GM10248 (cell line): ENCODE data around the gene SV2C.
"Not testable (repeated sequence)": the region's sequence is repeated elsewhere in the genome, so short reads cannot be mapped to it uniquely, and the experiment has no call there.

ENCODE experiments used
- CTCF ChIA-PET: fragments of 300-600 bp; sonication (Branson Sonifier 250); formaldehyde crosslinking; extraction: SDS; loops from one replicate; lab custom pipeline; 2021; ENCODE audit warnings: antibody characterized with exemption; lab: Yijun Ruan, JAX
- POLR2A ChIA-PET: fragments of 350-650 bp; sonication (Branson Sonifier 250); formaldehyde crosslinking; extraction: SDS; loops from one replicate; lab custom pipeline; 2020; ENCODE audit warnings: antibody characterized with exemption; lab: Yijun Ruan, JAX
- DNase-seq: peaks from one replicate; pipeline ENCODE4 v3.0.0; 2012; ENCODE audit errors: extremely low spot score
- CTCF ChIP-seq: IDR thresholded peaks from 2 replicates; pipeline ENCODE4 v1.5.1; 2012; ENCODE audit warnings: mild to moderate bottlenecking, low read depth; ENCODE audit errors: extremely low read depth, missing control alignments, control extremely low read depth

The SV2C gene

DNA sequence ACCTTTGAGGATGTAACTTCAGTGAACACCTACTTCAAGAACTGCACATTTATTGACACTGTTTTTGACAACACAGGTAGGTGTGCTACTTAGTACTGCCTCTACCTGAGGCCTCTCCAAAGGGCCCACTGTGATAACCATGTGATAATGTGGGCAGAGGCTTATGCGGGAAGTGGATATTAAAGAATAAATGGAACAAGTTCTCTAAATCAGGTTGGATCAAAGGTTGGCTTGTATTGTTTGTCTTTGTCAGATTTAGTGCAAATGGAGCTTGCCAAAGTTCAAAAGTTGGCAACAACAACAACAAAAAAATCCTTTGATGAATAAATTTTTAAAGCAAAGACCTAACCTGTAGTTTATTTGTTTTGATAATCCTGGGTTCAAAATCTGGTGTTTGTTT is 215.7 kb downstream of the SV2C start:
- no peak for TF ChIP-seq CTCF
- POLR2A ChIA-PET, result no interaction called here
- DNase-seq, result no peak
- CTCF ChIA-PET, result interaction anchor here (1.0 to 2.1 kb wide), 2 partner anchors 10 to 12 kb away, joined by 3 to 10 read pairs; no protein-coding TSS in a partner anchor

DNA sequence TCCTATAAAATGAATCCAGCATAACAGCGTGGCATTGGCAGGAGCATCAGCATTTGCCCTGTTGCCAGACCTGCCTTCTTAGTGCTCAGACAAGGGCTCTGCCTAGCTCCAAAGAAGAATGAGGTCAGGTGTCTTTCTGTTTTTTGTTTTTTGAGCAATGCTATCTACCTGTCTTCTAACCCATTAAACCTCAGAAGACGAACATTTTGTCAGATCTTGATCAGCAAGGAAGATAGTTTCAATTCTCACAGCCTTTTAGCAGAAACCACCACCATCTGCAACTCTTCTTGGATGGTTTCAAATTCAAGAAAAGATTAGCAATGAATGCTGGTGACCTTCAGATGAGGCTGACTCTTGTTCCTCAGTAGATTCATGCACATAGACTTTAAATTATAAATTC is 216.4 kb downstream of the SV2C start:
- no peak for TF ChIP-seq CTCF
- ChIA-PET CTCF (interaction anchor here (2.1 kb wide), 1 partner anchor 9 kb away, joined by 10 read pairs; no protein-coding TSS in a partner anchor), POLR2A (no interaction called here)
- DNase-seq, result no peak

GRCh38 chr5:76301932-76302331 is 218.7 kb downstream of the SV2C start:
- POLR2A ChIA-PET, CTCF ChIA-PET, DNase-seq: not testable (repeated sequence)

GRCh38 chr5:76302661-76303060 is 219.5 kb downstream of the SV2C start:
- CTCF ChIA-PET, result interaction anchor here (1.2 kb wide), 1 partner anchor 1066 kb away, joined by 3 read pairs; no protein-coding TSS in a partner anchor
- POLR2A ChIA-PET, result interaction anchor here (0.6 kb wide), 1 partner anchor 35 kb away, joined by 6 read pairs; no protein-coding TSS in a partner anchor
- DNase-seq, result not testable (repeated sequence)

GRCh38 chr5:76303921-76304320 is 220.7 kb downstream of the SV2C start:
- CTCF ChIA-PET, result interaction anchor here (0.8 to 1.4 kb wide), 5 partner anchors 9 to 1067 kb away, joined by 3 to 6 read pairs (median 4); no protein-coding TSS in a partner anchor
- POLR2A ChIA-PET, result no interaction called here
- no peak for TF ChIP-seq CTCF
- peak; percentile 43 for DNase-seq

GRCh38 chr5:76305269-76305668 is 222.1 kb downstream of the SV2C start:
- DNase-seq, result no peak
- CTCF ChIA-PET, result interaction anchor here (0.8 to 1.7 kb wide), 2 partner anchors 33 to 130 kb away, joined by 3 to 5 read pairs; no protein-coding TSS in a partner anchor
- POLR2A ChIA-PET, result no interaction called here
- no peak for TF ChIP-seq CTCF

DNA sequence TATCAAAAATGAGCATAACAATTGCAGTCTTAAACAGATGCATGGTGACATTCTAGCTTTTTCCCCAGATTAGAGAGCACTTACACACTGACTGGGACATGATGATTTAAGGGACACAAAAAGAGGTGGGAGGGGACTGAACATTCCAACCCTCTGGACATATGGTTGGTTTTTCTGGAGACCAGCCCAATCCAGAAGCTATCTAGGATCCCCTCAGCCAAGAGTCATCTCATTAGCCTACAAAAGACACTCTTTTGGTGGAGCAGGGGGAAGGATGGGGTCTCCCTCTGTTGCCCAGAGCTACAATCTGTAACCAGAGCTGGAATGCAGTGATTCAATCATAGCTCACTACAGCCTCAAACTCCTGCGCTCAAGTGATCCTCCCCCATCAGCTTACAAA is 222.6 kb downstream of the SV2C start:
- ChIA-PET POLR2A (no interaction called here), CTCF (interaction anchor here (0.8 to 3.8 kb wide), 5 partner anchors 11 to 131 kb away, joined by 3 to 34 read pairs (median 5); no protein-coding TSS in a partner anchor)
- no peak for TF ChIP-seq CTCF
- DNase-seq, result no peak

DNA sequence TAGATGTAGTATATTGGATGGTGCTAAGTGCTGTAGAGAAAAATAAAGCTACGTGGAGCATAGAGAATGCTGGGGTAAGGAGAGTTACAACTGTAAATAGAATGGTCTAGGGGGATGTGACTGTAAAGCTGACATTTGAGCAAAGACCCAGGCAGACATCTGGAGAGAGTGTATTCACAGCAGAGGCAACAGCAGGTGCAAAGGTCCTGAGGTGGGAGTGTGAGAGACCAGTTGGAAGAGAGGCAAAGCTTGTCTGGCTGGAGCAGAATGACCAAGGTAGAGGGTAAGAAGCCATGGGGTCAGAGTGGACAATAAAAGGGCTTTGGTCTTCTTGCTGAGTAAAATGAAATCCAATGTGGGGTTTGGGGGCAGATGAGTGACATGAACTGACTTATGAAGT is 227.0 kb downstream of the SV2C start:
- CTCF ChIA-PET, result interaction anchor here (1.1 to 5.8 kb wide), 5 partner anchors 18 to 35 kb away, joined by 3 to 30 read pairs (median 4); no protein-coding TSS in a partner anchor
- POLR2A ChIA-PET, result no interaction called here
- no peak for DNase-seq
- no peak for TF ChIP-seq CTCF
